Fibroblast of peridontal ligament (primary cell): ENCODE results near the gene C2CD4A.

Source experiments
- DNase-seq: peaks from one replicate; pipeline ENCODE4 v3.0.0-alpha.2; 2010; ENCODE audit errors: extremely low read depth

Gene C2CD4A

DNA sequence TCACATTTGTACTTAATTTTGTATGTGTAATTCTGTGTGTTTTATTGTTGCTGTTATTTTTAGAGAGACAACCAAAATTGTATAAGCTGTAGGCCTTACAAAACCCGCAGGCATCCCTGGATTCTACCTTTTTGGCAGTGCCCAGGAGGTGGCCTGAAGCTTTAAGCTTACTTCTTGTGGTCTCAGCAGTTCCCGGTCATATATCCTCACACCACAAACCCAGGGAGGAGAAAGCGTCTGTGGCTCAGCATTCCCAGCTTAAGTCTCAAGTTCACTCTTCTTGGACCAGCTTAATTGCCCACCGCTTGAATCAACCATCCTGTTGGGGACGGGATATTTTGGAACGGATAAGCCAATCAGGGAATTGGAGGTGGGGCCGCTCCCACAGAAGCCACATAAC lies 36.7 kb downstream of the C2CD4A start:
- DNase-seq: no peak

DNA sequence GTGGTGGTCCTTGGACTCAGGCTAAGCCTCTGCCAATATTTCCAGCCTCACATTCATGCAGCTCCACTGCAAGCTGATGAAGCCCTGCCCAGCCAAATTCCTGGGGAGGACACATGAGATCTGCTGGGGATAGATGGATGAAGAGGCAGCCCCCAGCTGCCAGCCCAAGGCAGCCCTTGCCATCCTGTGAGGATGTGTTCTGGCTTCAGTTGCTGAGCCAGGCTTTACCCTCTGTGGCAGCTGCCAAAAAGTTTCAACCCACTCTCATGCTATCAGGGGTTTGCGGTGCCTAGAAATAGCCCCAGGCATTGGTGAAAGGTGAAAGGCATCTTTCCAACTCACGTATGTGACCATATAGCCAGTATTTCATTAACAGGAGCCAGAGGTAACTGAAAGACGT lies 37.6 kb downstream of the C2CD4A start:
- DNase-seq: no peak

DNA sequence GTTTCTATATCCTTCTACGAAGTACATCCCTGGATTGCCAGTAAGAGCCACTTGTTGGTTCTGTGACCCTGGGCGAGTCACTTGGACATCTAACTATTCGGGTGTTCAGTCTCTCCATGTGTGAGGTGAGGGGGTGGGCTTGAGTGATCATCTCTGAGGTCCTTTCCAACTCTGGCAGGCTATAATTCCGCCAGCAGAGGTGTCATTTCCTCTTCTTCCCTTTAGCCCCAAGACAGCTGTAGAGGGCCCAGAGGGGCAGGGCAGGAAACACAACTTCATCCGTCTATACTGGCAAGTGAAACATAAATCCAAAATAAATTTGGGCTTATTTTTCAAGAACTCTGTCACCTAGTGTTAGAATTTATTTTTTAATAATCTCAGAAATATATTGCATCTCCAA lies 38.1 kb downstream of the C2CD4A start:
- no peak for DNase-seq

DNA sequence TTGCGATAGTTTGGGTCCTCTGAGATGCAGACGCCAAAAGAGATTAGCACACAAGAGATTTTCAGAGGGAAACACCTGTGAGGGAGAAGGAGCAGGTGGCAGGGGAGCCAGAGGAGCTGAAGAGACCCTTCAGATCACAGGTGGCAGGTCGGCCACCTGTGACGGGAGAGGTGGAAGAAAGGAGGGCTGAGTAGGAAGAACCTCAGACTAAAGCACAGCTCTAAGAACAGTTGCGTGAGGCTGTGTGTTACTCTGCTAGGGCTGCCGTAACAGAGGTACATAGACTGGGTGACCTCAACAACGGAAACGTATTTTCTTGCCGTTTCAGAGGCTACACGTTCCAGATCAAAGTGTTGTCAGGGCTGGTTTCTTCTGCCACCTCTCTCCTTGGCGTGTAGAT lies 38.5 kb downstream of the C2CD4A start:
- DNase-seq: no peak

DNA sequence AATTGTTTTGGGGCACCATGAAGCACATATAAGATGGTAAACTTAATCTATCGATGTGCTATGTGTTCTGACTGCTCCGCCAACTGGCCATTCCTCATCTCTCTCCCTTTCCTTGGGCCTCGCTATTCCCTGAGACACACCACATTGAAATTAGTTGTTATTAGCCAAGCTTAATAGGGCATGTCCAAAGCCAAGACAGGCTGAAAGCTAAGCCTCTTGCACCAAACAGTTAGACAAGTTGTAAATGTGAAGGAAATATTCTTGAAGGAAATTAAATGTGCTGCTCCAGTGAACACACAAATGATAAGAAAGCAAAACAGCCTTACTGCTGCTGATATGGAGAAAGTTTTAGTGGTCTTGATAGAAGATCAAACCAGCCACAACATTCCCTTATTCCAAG lies 39.3 kb downstream of the C2CD4A start:
- no peak for DNase-seq

DNA sequence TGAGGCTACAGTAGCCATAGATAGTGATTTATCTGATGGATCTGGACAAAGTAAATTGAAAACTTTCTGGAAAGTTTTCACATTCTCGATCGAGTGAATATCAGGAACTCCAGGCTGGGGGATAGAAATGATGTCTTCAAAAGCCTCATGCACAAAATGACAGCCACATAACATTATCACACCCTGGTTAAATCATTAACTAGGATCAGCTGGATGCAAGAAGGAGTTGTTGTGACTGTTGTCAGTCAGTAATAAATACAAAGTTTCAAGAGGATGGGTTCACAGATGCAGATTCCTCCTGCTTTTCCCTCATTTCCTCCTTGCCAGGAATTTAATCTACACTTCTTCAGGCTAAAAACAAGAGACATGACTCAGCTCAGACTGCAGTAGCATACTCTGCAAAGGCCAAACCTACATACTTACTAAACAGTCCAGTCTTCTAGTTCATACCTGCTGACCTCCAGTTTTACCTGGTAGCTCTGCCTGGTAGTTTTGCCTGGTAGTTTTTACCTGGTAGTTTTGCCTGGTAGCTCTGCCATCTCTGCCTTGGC lies 40.9 kb downstream of the C2CD4A start:
- no peak for DNase-seq

DNA sequence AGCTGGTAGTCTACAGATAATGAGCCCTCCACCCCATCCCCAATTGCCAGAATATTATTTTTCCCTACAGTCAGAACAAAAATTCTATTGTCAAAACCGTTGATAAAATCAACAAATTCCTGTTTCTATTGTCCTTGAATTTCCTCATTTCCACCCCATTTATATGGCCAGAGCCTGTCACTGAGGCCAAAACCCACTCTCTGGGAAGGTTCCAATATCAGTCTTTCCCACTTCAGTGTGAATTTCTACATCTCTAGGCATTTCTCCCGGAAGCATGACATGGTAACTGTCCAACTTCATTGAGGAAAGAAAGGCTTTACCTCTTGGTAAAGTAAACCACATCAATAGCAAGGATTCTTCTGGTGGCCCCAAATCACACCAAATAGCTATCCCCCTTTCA lies 41.6 kb downstream of the C2CD4A start:
- DNase-seq: no peak

DNA sequence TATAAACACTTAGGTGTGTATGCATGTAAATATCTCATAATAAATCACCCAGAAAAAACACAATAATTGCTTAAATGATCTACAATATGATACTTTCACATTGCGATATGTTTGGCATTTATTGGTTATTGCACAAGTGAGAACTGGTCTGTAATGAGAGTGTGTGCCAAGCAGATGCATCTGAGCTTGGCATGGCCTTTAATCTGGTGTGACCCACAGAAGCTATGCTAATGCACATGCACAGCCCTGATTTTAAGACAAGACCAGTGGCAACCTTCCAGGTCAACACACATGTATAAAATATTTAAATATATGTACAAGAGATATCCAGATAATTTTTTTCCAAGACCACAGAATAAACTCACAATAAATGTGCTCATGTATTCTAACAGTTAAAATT lies 42.7 kb downstream of the C2CD4A start:
- DNase-seq: no peak

DNA sequence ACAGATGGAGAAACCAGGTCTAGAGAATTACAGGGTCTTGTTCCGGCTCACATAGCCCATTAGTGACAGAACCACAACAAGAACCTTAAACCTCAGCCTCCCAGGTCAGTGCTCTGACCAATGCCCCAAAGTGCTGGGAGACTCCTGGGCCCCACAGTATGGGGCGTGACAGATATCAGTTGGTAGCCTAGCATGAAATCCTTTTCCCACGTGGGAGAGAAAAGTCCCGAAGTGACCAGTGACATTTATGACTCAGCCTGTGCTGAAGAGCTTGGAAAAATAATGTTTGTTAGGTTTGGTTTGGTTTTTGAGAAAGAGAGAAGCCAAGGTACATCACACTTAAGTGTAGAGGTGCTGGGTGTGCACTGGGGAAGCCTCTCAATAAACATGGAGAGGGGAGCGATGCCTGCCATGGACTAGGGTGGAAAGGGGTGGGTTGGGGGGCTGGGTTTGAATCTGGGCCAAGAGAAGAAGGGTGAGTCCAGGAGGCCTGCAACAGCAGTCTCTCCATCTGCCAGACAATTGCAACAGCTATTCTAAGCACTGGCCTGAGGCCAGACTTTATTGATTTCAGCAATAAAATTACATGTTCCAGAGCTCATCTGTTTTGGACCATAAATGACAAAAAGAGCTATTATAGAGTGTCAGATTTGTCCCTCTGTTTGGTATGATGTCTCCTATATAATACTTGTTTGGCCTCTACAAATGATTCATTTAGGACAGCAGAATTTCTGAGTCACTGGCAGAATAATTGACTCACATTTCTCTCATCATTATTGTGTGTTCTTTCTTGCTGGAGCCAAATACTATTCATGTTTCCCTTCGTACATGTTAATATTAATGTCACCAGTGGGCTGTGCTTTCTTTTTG lies 43.4 kb downstream of the C2CD4A start:
- peak; percentile 43 for DNase-seq

DNA sequence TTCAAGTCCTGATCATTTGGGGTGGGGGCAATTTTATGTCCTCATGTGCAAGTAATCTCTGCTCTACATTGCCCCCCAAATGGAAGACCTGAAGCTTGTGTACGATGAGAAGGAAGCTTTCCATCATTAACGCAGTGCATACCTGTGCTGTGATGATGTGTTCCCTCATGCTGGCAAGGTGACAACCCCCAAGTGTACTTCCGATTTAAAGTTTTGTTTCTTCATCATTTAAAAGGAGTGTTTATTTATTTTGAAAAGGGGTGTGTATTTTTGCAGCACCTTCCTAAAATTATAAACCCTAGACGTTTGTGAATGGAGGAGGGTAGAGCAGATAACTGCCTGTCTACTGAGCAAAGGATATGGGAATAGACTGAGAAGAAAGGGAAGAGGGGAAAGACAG lies 45.3 kb downstream of the C2CD4A start:
- no peak for DNase-seq

DNA sequence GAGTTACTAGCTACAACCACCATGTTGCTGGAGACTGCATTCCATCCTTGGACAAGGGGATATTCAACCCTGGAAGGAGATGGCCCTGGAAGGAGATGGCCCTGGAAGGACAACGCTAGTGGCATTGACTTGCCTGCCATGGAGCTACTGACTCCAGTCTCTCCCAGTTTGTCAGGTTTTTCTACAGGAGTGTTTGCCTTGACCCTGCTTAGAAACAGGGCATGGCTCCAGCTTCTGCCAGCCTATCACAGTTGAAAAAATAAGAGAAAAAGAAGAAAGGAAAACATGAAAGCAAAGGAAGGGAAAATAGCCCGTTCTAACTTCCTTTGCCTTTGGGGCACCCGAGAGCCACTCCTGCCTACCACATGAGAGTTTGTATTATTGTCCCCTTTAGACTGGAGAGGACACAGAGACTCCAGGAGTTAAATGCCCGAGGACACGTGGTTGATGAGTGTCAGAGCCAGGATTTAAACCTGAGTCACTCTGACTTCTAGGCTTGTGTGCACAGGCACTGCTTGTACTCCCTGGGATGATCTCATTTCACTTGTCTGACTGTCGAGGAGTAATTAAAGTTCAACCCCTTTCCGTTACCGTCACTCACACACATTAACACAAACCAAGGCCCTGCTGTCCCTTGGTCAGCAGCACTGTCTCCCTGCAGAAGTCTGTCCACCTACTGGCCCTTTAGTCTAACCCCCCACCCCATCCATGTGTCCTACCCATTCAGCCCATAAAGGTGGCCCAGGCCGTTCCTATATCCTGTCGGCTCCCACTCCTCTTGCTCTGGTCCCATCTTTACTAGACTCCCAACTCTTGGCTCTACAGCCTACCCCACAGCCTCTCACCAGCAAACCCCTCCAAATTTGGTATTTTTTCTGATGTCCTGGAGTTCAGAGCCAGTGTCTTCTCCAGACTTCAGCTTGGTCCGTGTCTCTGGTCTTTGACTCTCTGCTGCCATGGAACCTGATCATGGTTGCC lies 46.1 kb downstream of the C2CD4A start:
- DNase-seq: peak; percentile 55

DNA sequence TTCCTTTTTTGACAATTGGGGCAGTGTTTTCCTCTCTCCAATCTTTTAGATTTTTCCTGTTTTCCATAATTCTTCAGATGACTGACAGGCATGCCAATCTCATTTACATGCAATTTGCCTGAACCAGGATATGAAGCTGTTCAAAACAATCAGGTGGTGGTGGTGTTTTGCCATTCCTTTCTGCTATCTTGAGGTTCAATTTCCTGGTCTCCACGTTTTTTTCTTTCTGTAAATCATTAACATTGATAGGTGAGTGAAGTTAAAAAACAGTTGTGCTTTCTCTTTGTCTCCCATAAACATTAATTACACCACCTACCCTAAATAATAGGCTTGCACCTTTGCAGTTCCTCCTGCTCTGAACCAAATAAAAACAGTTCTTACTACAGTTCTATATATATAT lies 49.1 kb downstream of the C2CD4A start:
- no peak for DNase-seq

DNA sequence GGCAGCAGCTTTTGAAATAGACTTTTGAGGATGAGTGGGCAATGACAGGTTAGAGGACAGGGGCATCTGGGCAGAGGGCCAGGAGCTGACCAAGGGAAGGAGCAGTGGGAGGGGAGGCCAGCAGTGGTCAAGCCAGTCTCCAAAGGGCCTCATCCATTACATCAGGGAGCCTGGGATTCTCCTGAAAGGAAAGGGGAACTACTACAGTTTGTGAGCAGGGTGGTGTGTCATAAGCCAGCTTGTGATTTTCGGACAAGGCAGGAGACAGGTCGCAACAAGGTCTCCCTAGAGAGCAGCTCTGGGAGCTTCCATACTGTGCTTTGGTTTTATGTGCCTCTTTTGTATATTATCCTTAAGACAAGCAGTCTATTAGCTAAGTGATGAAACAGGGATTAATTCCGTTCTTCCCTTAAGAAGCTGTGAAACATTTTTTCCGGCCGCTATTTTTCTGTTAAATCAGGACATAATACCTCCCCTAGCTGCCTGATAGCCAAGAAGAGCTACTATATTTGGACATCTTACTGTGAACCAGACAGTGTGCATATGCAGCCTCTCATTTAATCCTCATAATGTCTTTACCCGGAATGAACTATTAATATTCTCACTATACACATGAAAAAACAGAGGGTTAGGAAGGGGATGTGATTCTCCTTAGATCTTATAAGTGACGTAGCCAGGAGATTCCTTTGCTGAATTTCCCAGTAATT lies 51.9 kb downstream of the C2CD4A start:
- no peak for DNase-seq

DNA sequence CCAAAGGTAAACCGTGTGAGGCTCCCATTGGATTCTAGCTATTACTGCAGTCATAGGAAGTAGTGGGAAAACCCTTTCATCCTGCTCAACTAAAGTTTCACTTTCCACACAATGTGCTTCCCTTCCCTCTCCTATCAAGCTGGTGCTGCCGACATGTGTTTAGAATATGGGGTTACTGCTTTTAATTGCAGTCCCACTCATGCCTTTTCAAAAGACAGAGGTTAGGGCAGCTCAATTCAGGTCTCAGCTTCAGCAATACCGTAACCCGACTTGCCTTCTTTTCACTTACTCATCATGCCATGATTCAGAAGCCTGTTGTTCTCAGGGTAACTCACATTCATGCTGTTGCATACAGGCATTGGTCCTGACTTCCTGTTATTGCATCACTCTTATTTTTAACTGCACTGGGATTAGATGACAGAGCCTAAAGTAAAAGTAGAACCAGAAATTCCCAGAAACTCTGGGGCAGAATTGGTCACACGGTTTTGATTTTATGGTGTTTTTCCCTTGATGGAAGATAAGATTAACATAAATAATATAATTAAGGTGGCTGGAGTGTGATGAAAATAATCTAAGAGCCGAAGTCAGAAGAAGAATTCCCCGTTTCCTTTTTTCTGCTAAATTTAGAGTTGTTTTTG lies 52.6 kb downstream of the C2CD4A start:
- DNase-seq: peak; percentile 92

DNA sequence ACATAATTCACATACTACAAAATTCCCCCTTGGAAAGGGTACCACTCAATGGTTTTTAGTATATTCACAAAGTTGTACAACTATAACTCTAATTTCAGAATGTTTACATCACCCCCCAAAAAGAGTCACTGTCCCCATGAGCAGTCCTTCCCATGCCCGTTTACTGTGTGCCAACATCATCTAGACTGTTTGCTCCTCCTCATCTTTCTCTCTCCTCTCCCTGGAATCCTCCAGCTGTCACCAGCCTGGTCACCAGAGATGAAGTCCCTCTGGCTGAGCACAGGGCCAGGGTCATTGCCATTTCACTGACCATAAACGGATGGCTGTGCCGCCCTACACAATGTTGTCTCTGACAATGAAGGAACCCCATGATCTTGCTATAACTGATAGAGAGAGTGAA lies 53.1 kb downstream of the C2CD4A start:
- DNase-seq: no peak
